A673 (cell line): ENCODE results near the gene PRIM1.

Source experiments
- CTCF ChIP-seq: fragments of 300-800, 200-600 bp; sonication (generic); conservative IDR thresholded peaks from 2 replicates; pipeline ENCODE4 v1.5.1; 2017; ENCODE audit warnings: low read depth, mild to moderate bottlenecking, antibody characterized with exemption, low read length, moderate library complexity, mixed read lengths
- EZH2 ChIP-seq: fragments of 200-600 bp; sonication (generic); IDR thresholded peaks from 2 replicates; pipeline ENCODE4 v1.6.1; 2017; ENCODE audit warnings: borderline replicate concordance, low read depth, mild to moderate bottlenecking, mixed read lengths, antibody characterized with exemption, low read length; ENCODE audit not compliant: poor library complexity, severe bottlenecking

GRCh38 chr12:56699020-56699661, 53.0 kb downstream of the PRIM1 start:
- TF ChIP-seq CTCF (no peak), EZH2 (no peak)
